CD4-positive, alpha-beta T cell (primary cell): ENCODE measurements around the gene HAUS2. TPM values are rescaled to one million over a fixed set of nuclear protein-coding genes. Genes with fewer than 3 reads are reported as not detected.

Experiments
- ATAC-seq: fragments of 200-7000 bp; cut with Tn5 transposase; one replicate; pipeline ENCODE4 v1.10.0; 2022; ENCODE audit warnings: mild to moderate bottlenecking; ENCODE audit not compliant: poor library complexity
- CTCF ChIA-PET: fragments of 350-600 bp; sonication (Branson Sonifier 250); formaldehyde crosslinking; loops from one replicate; lab custom pipeline; 2021; ENCODE audit warnings: antibody characterized with exemption, inconsistent platforms; lab: Charles Lee
- POLR2A ChIA-PET: fragments of 350-600 bp; sonication (Branson Sonifier 250); formaldehyde crosslinking; loops from one replicate; lab custom pipeline; 2021; ENCODE audit warnings: antibody characterized with exemption, inconsistent platforms; lab: Charles Lee
- DNase-seq, 14 experiments: peaks; one replicate each; pipeline ENCODE4 v3.0.0-alpha.2; 2013 to 2020; ENCODE audit warnings: mixed read lengths in 2 of 14
- H3K27ac ChIP-seq, 2 donors: one replicate each; pipeline versions ENCODE4 v1.5.1 to v1.7.0; 2013; ENCODE audit warnings: low read length in 2 of 2, low read depth in 1 of 2, mild to moderate bottlenecking in 1 of 2
- H3K27me3 ChIP-seq, 2 experiments: 1 replicate in 1 of 2; 2 replicates in 1 of 2; pipeline versions ENCODE4 v1.6.1 to v1.7.0; 2013; ENCODE audit warnings: low read length in 2 of 2, control low read depth in 1 of 2, mild to moderate bottlenecking in 1 of 2, moderate library complexity in 1 of 2; ENCODE audit not compliant: insufficient read depth in 2 of 2, control insufficient read depth in 1 of 2
- H3K36me3 ChIP-seq: one replicate; pipeline ENCODE4 v1.6.1; 2013; ENCODE audit warnings: low read length, control low read depth; ENCODE audit not compliant: insufficient read depth
- H3K4me1 ChIP-seq: one replicate; pipeline ENCODE4 v1.6.1; 2013; ENCODE audit warnings: low read length, control low read depth; ENCODE audit not compliant: insufficient read depth
- H3K4me3 ChIP-seq: one replicate; pipeline ENCODE4 v1.5.1; 2013; ENCODE audit warnings: mild to moderate bottlenecking, low read length, moderate library complexity
- H3K9me3 ChIP-seq, 2 experiments: 1 replicate in 1 of 2; 2 replicates in 1 of 2; pipeline versions ENCODE4 v1.6.1 to v1.7.0; 2013; ENCODE audit warnings: low read length in 2 of 2, mild to moderate bottlenecking in 2 of 2, control low read depth in 1 of 2, moderate library complexity in 1 of 2; ENCODE audit not compliant: control insufficient read depth in 1 of 2, insufficient read depth in 1 of 2
- H3K27ac Mint-ChIP-seq: one replicate; pipeline ENCODE4 v1.8.0; 2020; ENCODE audit warnings: mixed read lengths
- H3K27me3 Mint-ChIP-seq: one replicate; pipeline ENCODE4 v1.8.0; 2021; ENCODE audit warnings: mixed read lengths
- H3K36me3 Mint-ChIP-seq: one replicate; pipeline ENCODE4 v1.8.0; 2021; ENCODE audit warnings: low read depth, mixed read lengths
- H3K4me1 Mint-ChIP-seq: one replicate; pipeline ENCODE4 v1.8.0; 2021; ENCODE audit warnings: low read depth, mixed read lengths
- H3K4me3 Mint-ChIP-seq: one replicate; pipeline ENCODE4 v1.8.0; 2020; ENCODE audit warnings: mild to moderate bottlenecking, mixed read lengths
- H3K9me3 Mint-ChIP-seq: one replicate; pipeline ENCODE4 v1.8.0; 2020; ENCODE audit warnings: mixed read lengths
- CTCF ChIP-seq: fragments of 200-600 bp; IDR thresholded peaks from one replicate; pipeline ENCODE4 v1.8.0; 2022; ENCODE audit warnings: antibody characterized with exemption, mild to moderate bottlenecking
- intact Hi-C, 2 experiments: fragments of 100-400 bp; cut with DNase I in 1 of 2; cut with micrococcal nuclease in 1 of 2; formaldehyde crosslinking; loops; one replicate each; pipeline versions ENCODE4 v1.15.1 to v1.9.0; 2023 to 2025; cut with DNase I, micrococcal nuclease
- total RNA-seq, 174 experiments: library from RNA in 2 of 174; stranded (reverse) in 2 of 174; gene quantifications; one replicate each; pipeline ENCODE4 v1.2.3 and lab custom pipeline; 2021 to 2026

HAUS2 gene
- total RNA-seq, 2 experiments from 2014 or later = 23.0 to 28.2 TPM

- Histone ChIP-seq H3K4me1 (peaks cover 6% of the 10 kb centered on the region), H3K4me3 (no peak overlapping the region), H3K27me3 (no peaks in the 10 kb centered on the region), H3K27ac (no peak overlapping the region), H3K9me3 (no peaks in the 10 kb centered on the region), H3K36me3 (peaks cover 2% of the 10 kb centered on the region)
- TF ChIP-seq CTCF = no peak
- ATAC-seq = no peak
- CTCF ChIA-PET = interaction anchor here (1.2 kb wide), 1 partner anchor 23 kb away, joined by 3 read pairs; no protein-coding TSS in a partner anchor
- H3K4me3 Mint-ChIP-seq = no peak overlapping the region
- no peaks in the 10 kb centered on the region for H3K9me3 Mint-ChIP-seq
- peaks cover 7% of the 10 kb centered on the region for H3K36me3 Mint-ChIP-seq
- POLR2A ChIA-PET = interaction anchor here (0.8 to 1.6 kb wide), 2 partner anchors 10 to 13 kb away, joined by 4 read pairs; partner anchors contain the start of gene ZNF106
- H3K27ac Mint-ChIP-seq = no peak overlapping the region
- H3K4me1 Mint-ChIP-seq = peaks cover 20% of the 10 kb centered on the region
- H3K27me3 Mint-ChIP-seq = no peaks in the 10 kb centered on the region
- intact Hi-C loops = loop anchor here in 1 of 2 experiments (5.0 kb wide), 1 partner anchor 1087 kb away; the partner anchor contains the start of gene RTF1
- DNase-seq = no peak
Measured at GRCh38 chr15:42503825-42504224, 44.8 kb upstream of the HAUS2 start.

- Mint-ChIP-seq H3K27ac (no peak overlapping the region), H3K9me3 (no peaks in the 10 kb centered on the region), H3K27me3 (no peaks in the 10 kb centered on the region), H3K36me3 (peaks cover 10% of the 10 kb centered on the region), H3K4me1 (peaks cover 15% of the 10 kb centered on the region), H3K4me3 (no peak overlapping the region)
- no peak for TF ChIP-seq CTCF
- Histone ChIP-seq H3K27me3 (no peaks in the 10 kb centered on the region), H3K36me3 (peaks cover 2% of the 10 kb centered on the region), H3K27ac (no peak overlapping the region), H3K9me3 (no peaks in the 10 kb centered on the region), H3K4me1 (peaks cover 5% of the 10 kb centered on the region), H3K4me3 (no peak overlapping the region)
- ATAC-seq (no peak), DNase-seq (no peak)
- ChIA-PET CTCF (interaction anchor here (1.2 kb wide), 1 partner anchor 22 kb away, joined by 3 read pairs; no protein-coding TSS in a partner anchor), POLR2A (interaction anchor here (1.0 to 1.6 kb wide), 2 partner anchors 9 to 10 kb away, joined by 4 read pairs; partner anchors contain the start of gene SNAP23)
- intact Hi-C loops = loop anchor here in 1 of 2 experiments (5.0 kb wide), 1 partner anchor 1087 kb away; the partner anchor contains the start of gene RTF1
Measured at GRCh38 chr15:42504631-42505030, 44.0 kb upstream of the HAUS2 start.

GRCh38 chr15:42507514-42507913, 41.1 kb upstream of the HAUS2 start:
- DNase-seq = no peak
- no peak overlapping the region for H3K4me3 Mint-ChIP-seq
- H3K27me3 Mint-ChIP-seq = no peaks in the 10 kb centered on the region
- H3K36me3 Mint-ChIP-seq = peaks cover 23% of the 10 kb centered on the region
- no peak overlapping the region for H3K27ac Mint-ChIP-seq
- Histone ChIP-seq H3K27me3 (no peaks in the 10 kb centered on the region), H3K27ac (no peak overlapping the region), H3K36me3 (peaks cover 16% of the 10 kb centered on the region), H3K9me3 (no peaks in the 10 kb centered on the region), H3K4me1 (no peaks in the 10 kb centered on the region), H3K4me3 (no peak overlapping the region)
- no peaks in the 10 kb centered on the region for H3K9me3 Mint-ChIP-seq
- POLR2A ChIA-PET = no interaction called here
- ATAC-seq = no peak
- peaks cover 6% of the 10 kb centered on the region for H3K4me1 Mint-ChIP-seq
- TF ChIP-seq CTCF = no peak
- intact Hi-C loops = no loop called here
- CTCF ChIA-PET = no interaction called here
